Prostate gland (tissue), 2 donors: ENCODE results near the gene VAMP5. TPM values are rescaled to one million over a fixed set of nuclear protein-coding genes. Genes with fewer than 3 reads are reported as not detected.

Experiments
- DNase-seq: peaks from one replicate; pipeline ENCODE4 v3.0.0-alpha.2; 2019; ENCODE audit warnings: low spot score
- H3K27ac ChIP-seq, 2 donors: fragments of 200-600 bp; sonication (generic); 2 replicates each; pipeline ENCODE4 v1.5.1; 2017 to 2019
- H3K27me3 ChIP-seq: fragments of 200-600 bp; sonication (generic); replicated peaks from 2 replicates; pipeline ENCODE4 v1.5.1; 2019; ENCODE audit not compliant: insufficient read depth
- H3K36me3 ChIP-seq, 2 donors: fragments of 200-600 bp; sonication (generic); 1 replicate in 1 of 2; 2 replicates in 1 of 2; pipeline versions ENCODE4 v1.5.1 to v1.8.1; 2017 to 2019
- H3K4me1 ChIP-seq: fragments of 200-600 bp; sonication (generic); replicated peaks from 2 replicates; pipeline ENCODE4 v1.5.1; 2019
- H3K4me3 ChIP-seq, 2 donors: fragments of 200-600 bp; sonication (generic); 2 replicates each; pipeline ENCODE4 v1.5.1; 2017 to 2019
- H3K9me3 ChIP-seq: fragments of 200-600 bp; sonication (generic); 2 replicates; pipeline ENCODE4 v1.5.1; 2017
- CTCF ChIP-seq, 4 experiments: fragments of 200-600 bp in 2 of 4; fragments of 450-650 bp in 2 of 4; sonication (generic) in 2 of 4; IDR thresholded peaks; 1 replicate in 3 of 4; 2 replicates in 1 of 4; pipeline ENCODE4 v1.5.1; 2016 to 2019; ENCODE audit warnings: antibody characterized with exemption in 4 of 4, mild to moderate bottlenecking in 2 of 4, moderate library complexity in 2 of 4
- POLR2A ChIP-seq: fragments of 450-650 bp; IDR thresholded peaks from one replicate; pipeline ENCODE4 v1.6.1; 2016; ENCODE audit warnings: antibody characterized with exemption, mild to moderate bottlenecking
- POLR2AphosphoS5 ChIP-seq: sonication (generic); formaldehyde crosslinking; IDR thresholded peaks from one replicate; pipeline ENCODE4 v1.6.1; 2017; ENCODE audit warnings: antibody characterized with exemption
- WGBS: methylation state at CpG from one replicate; pipeline ENCODE4 v1.1.5; 2018; 5-methylcytosine and 5-hydroxymethylcytosine counted together
- intact Hi-C: fragments of 100-400 bp; cut with DNase I; formaldehyde crosslinking; loops from one replicate; pipeline ENCODE4 v1.14.2; 2022
- total RNA-seq, 2 donors: library from RNA; depleted of rRNA; stranded (reverse); fragments of >200 nt; gene quantifications; one replicate each; pipeline ENCODE4 v1.1.0, GENCODE V29; 2016

The VAMP5 gene
- total RNA-seq, 2 donors from 2014 or later: 8.4 to 27.0 TPM

GRCh38 chr2:85628658-85629057 lies 44.4 kb downstream of the VAMP5 start:
- Histone ChIP-seq H3K27ac (no peak overlapping the region), H3K36me3 (peaks cover 5 to 34% of the 10 kb centered on the region in 2 donors), H3K9me3 (no peaks in the 10 kb centered on the region), H3K4me1 (no peaks in the 10 kb centered on the region), H3K27me3 (no peaks in the 10 kb centered on the region), H3K4me3 (no peak overlapping the region)
- 81% methylated on average over 2 of the region's 2 CpGs for WGBS
- intact Hi-C loops: no loop called here
- TF ChIP-seq POLR2A (no peak), CTCF (IDR thresholded peaks at IDR 0.05) (no peak)
- DNase-seq: no peak

- Histone ChIP-seq H3K27me3 (no peaks in the 10 kb centered on the region), H3K4me1 (no peaks in the 10 kb centered on the region), H3K36me3 (peaks cover 5 to 14% of the 10 kb centered on the region in 2 donors), H3K9me3 (no peaks in the 10 kb centered on the region), H3K27ac (no peak overlapping the region), H3K4me3 (no peak overlapping the region)
- 94% methylated on average over 3 of the region's 3 CpGs for WGBS
- intact Hi-C loops: no loop called here
- TF ChIP-seq POLR2AphosphoS5 (no peak), POLR2A (no peak), CTCF (IDR thresholded peaks at IDR 0.05) (no peak)
- DNase-seq: no peak
These were observed 47.1 kb downstream of the VAMP5 start for GRCh38 chr2:85631316-85631715.

- no peak for DNase-seq
These were observed 50.8 kb downstream of the VAMP5 start for GRCh38 chr2:85635011-85635410.

GRCh38 chr2:85635636-85636035 lies 51.4 kb downstream of the VAMP5 start:
- no peak overlapping the region for H3K4me3 ChIP-seq
- no peak for DNase-seq
- 71% methylated on average over 4 of the region's 4 CpGs for WGBS
- H3K4me1 ChIP-seq: no peaks in the 10 kb centered on the region
- intact Hi-C loops: no loop called here
- TF ChIP-seq POLR2AphosphoS5 (no peak), POLR2A (no peak), CTCF (IDR thresholded peaks at IDR 0.05) (no peak)
- peaks cover 6 to 11% of the 10 kb centered on the region in 2 donors for H3K36me3 ChIP-seq
- no peaks in the 10 kb centered on the region for H3K9me3 ChIP-seq
- H3K27me3 ChIP-seq: no peaks in the 10 kb centered on the region
- no peak overlapping the region for H3K27ac ChIP-seq

More at GRCh38 chr2:85635011-85635410, 50.8 kb downstream of the VAMP5 start:
- no peaks in the 10 kb centered on the region for H3K4me1 ChIP-seq
- no peak overlapping the region for H3K27ac ChIP-seq
- no peak overlapping the region for H3K4me3 ChIP-seq
- WGBS: 91% methylated on average over 8 of the region's 8 CpGs
- peaks cover 6 to 11% of the 10 kb centered on the region in 2 donors for H3K36me3 ChIP-seq
- H3K27me3 ChIP-seq: no peaks in the 10 kb centered on the region
- no peaks in the 10 kb centered on the region for H3K9me3 ChIP-seq
- no peak for TF ChIP-seq POLR2A
- TF ChIP-seq CTCF (IDR thresholded peaks at IDR 0.05): no peak
- TF ChIP-seq POLR2AphosphoS5: no peak
- intact Hi-C loops: no loop called here

- TF ChIP-seq CTCF (IDR thresholded peaks at IDR 0.05) (no peak), POLR2A (no peak), POLR2AphosphoS5 (no peak)
- DNase-seq: no peak
- Histone ChIP-seq H3K36me3 (peaks cover 11 to 23% of the 10 kb centered on the region in 2 donors), H3K27ac (no peak overlapping the region), H3K9me3 (no peaks in the 10 kb centered on the region), H3K4me3 (no peak overlapping the region), H3K4me1 (no peaks in the 10 kb centered on the region), H3K27me3 (no peaks in the 10 kb centered on the region)
- WGBS: 94% methylated on average over 3 of the region's 3 CpGs
- intact Hi-C loops: no loop called here
These were observed 58.5 kb downstream of the VAMP5 start for GRCh38 chr2:85642725-85643124.
